Smooth muscle cell (in vitro differentiated cells): ENCODE results near the gene ROMO1. TPM values are rescaled to one million over a fixed set of nuclear protein-coding genes. Genes with fewer than 3 reads are reported as not detected.
A peak's percentile ranks its signal among the peaks of the same experiment; 100 is the strongest.
"Not testable (repeated sequence)": the region's sequence is repeated elsewhere in the genome, so short reads cannot be mapped to it uniquely, and the experiment has no call there.

ENCODE experiments used
- DNase-seq: peaks from one replicate; lab custom pipeline; 2025; ENCODE audit not compliant: unreplicated experiment; lab: John Stamatoyannopoulos, UW
- H2AFZ ChIP-seq: fragments of 200-600 bp; sonication (generic); 2 replicates; pipeline ENCODE4 v1.6.0; 2016; ENCODE audit warnings: antibody characterized with exemption, low read depth, mild to moderate bottlenecking
- H3F3A ChIP-seq: fragments of 200-600 bp; sonication (generic); 2 replicates; pipeline ENCODE4 v1.6.0; 2017; ENCODE audit warnings: antibody characterized with exemption, low read depth
- H3K27ac ChIP-seq: fragments of 200-600 bp; sonication (generic); 2 replicates; pipeline ENCODE4 v1.5.1; 2016; ENCODE audit warnings: low read depth, mild to moderate bottlenecking
- H3K27me3 ChIP-seq: fragments of 200-600 bp; sonication (generic); 2 replicates; pipeline ENCODE4 v1.6.1; 2016; ENCODE audit warnings: low read depth, mild to moderate bottlenecking
- H3K36me3 ChIP-seq: fragments of 200-600 bp; sonication (generic); 2 replicates; pipeline ENCODE4 v1.5.1; 2016; ENCODE audit warnings: low read depth
- H3K4me1 ChIP-seq: fragments of 200-600 bp; sonication (generic); 2 replicates; pipeline ENCODE4 v1.5.1; 2016; ENCODE audit warnings: low read depth
- H3K4me2 ChIP-seq: fragments of 200-600 bp; sonication (generic); 2 replicates; pipeline ENCODE4 v1.6.0; 2016; ENCODE audit warnings: mild to moderate bottlenecking
- H3K4me3 ChIP-seq: fragments of 200-600 bp; sonication (generic); 2 replicates; pipeline ENCODE4 v1.5.1; 2016; ENCODE audit warnings: mild to moderate bottlenecking
- H3K79me2 ChIP-seq: fragments of 200-600 bp; sonication (generic); 2 replicates; pipeline ENCODE4 v1.6.0; 2016; ENCODE audit warnings: low read depth, mild to moderate bottlenecking
- H3K9ac ChIP-seq: fragments of 200-600 bp; sonication (generic); 2 replicates; pipeline ENCODE4 v1.6.0; 2016; ENCODE audit warnings: low read depth
- H3K9me3 ChIP-seq: fragments of 200-600 bp; sonication (generic); replicated peaks from 2 replicates; pipeline ENCODE4 v1.5.1; 2016; ENCODE audit warnings: low read depth
- H4K20me1 ChIP-seq: fragments of 200-600 bp; sonication (generic); 2 replicates; pipeline ENCODE4 v1.6.0; 2016; ENCODE audit warnings: low read depth
- CTCF ChIP-seq: fragments of 200-600 bp; sonication (generic); IDR thresholded peaks from 2 replicates; pipeline ENCODE4 v1.5.1; 2017; ENCODE audit warnings: borderline replicate concordance, mild to moderate bottlenecking, antibody characterized with exemption; ENCODE audit not compliant: insufficient read depth, poor library complexity, severe bottlenecking
- WGBS: methylation state at CpG from one replicate; pipeline ENCODE4 v1.1.7; 2016; ENCODE audit warnings: low lambda C conversion rate; 5-methylcytosine and 5-hydroxymethylcytosine counted together
- polyA plus RNA-seq: library from polyadenylated mRNA; unstranded; fragments of >200 nt; fragmentation: Nextera tagmentation; extraction: Ambion mirVana; gene quantifications from 2 replicates; pipeline ENCODE4 v1.2.1, GENCODE V29; 2016
- total RNA-seq: library from RNA; depleted of rRNA; stranded (reverse); fragments of >200 nt; gene quantifications from 2 replicates; pipeline ENCODE4 v1.2.3, GENCODE V29; 2014

The ROMO1 gene
- total and polyA plus RNA-seq, 2 experiments from 2014 or later = 523 to 694 TPM

- H4K20me1 ChIP-seq = peaks cover 57% of the 10 kb centered on the region
- H3K4me3 ChIP-seq = no peak overlapping the region
- H3K79me2 ChIP-seq = peaks cover 33% of the 10 kb centered on the region
- H3K27ac ChIP-seq = peak overlapping the region; percentile 54
- no peak for TF ChIP-seq CTCF
- H3K9me3 ChIP-seq = no peaks in the 10 kb centered on the region
- no peak overlapping the region for H3K9ac ChIP-seq
- H3F3A ChIP-seq = peaks cover 69% of the 10 kb centered on the region
- H3K27me3 ChIP-seq = no peaks in the 10 kb centered on the region
- peaks cover 25% of the 10 kb centered on the region for H3K36me3 ChIP-seq
- WGBS = 94% methylated on average over 12 of the region's 12 CpGs
- no peak for DNase-seq
- peaks cover 10% of the 10 kb centered on the region for H3K4me1 ChIP-seq
- H3K4me2 ChIP-seq = no peak overlapping the region
- H2AFZ ChIP-seq = no peak overlapping the region
Observed at GRCh38 chr20:35702051-35702823, 3.0 kb downstream of the ROMO1 start.

- no peak for TF ChIP-seq CTCF
- peaks cover 41% of the 10 kb centered on the region for H3K79me2 ChIP-seq
- H3K9ac ChIP-seq = no peak overlapping the region
Observed at GRCh38 chr20:35702824-35703695, 3.9 kb downstream of the ROMO1 start.

GRCh38 chr20:35704514-35705261, 5.5 kb downstream of the ROMO1 start:
- H3F3A ChIP-seq = peaks cover 89% of the 10 kb centered on the region

More at GRCh38 chr20:35702824-35703695, 3.9 kb downstream of the ROMO1 start:
- Histone ChIP-seq H3K4me2 (no peak overlapping the region), H3K36me3 (peaks cover 26% of the 10 kb centered on the region), H3F3A (peaks cover 76% of the 10 kb centered on the region), H4K20me1 (peaks cover 65% of the 10 kb centered on the region), H3K4me3 (no peak overlapping the region), H2AFZ (no peak overlapping the region), H3K9me3 (no peaks in the 10 kb centered on the region), H3K27me3 (no peaks in the 10 kb centered on the region), H3K4me1 (peaks cover 10% of the 10 kb centered on the region), H3K27ac (peak overlapping the region; percentile 54)
- no peak for DNase-seq
- 88% methylated on average over 4 of the region's 4 CpGs for WGBS

GRCh38 chr20:35705894-35706293, 6.7 kb downstream of the ROMO1 start:
- H3K4me1 ChIP-seq, DNase-seq, H3K27me3 ChIP-seq, H3K4me3 ChIP-seq, H2AFZ ChIP-seq, H3K9ac ChIP-seq, H3K9me3 ChIP-seq, H3K4me2 ChIP-seq: not testable (repeated sequence)
- H3F3A ChIP-seq = peaks cover 83% of the 10 kb centered on the region
- peak overlapping the region; percentile 54 for H3K27ac ChIP-seq
- peaks cover 93% of the 10 kb centered on the region for H4K20me1 ChIP-seq
- H3K79me2 ChIP-seq = peaks cover 60% of the 10 kb centered on the region
- 94% methylated on average over 11 of the region's 11 CpGs for WGBS
- peaks cover 49% of the 10 kb centered on the region for H3K36me3 ChIP-seq

More at GRCh38 chr20:35704514-35705261, 5.5 kb downstream of the ROMO1 start:
- no peak for DNase-seq
- TF ChIP-seq CTCF = no peak
- Histone ChIP-seq H3K4me1 (peaks cover 10% of the 10 kb centered on the region), H3K9ac (no peak overlapping the region), H3K4me3 (no peak overlapping the region), H3K4me2 (no peak overlapping the region), H4K20me1 (peaks cover 81% of the 10 kb centered on the region), H3K36me3 (peaks cover 38% of the 10 kb centered on the region), H3K79me2 (peaks cover 57% of the 10 kb centered on the region), H3K9me3 (no peaks in the 10 kb centered on the region), H3K27me3 (no peaks in the 10 kb centered on the region), H2AFZ (no peak overlapping the region), H3K27ac (peak overlapping the region; percentile 54)
- 97% methylated on average over 5 of the region's 5 CpGs for WGBS

- not testable (repeated sequence) for H3K4me1 ChIP-seq, H3K9me3 ChIP-seq, DNase-seq, H3K4me3 ChIP-seq, H2AFZ ChIP-seq, H3K9ac ChIP-seq, H3K4me2 ChIP-seq, H3K27me3 ChIP-seq
- Histone ChIP-seq H3K36me3 (peaks cover 58% of the 10 kb centered on the region), H4K20me1 (peaks cover 99% of the 10 kb centered on the region), H3K27ac (peak overlapping the region; percentile 16), H3F3A (peaks cover 85% of the 10 kb centered on the region), H3K79me2 (peaks cover 70% of the 10 kb centered on the region)
- WGBS = 97% methylated on average over 17 of the region's 17 CpGs
Observed at GRCh38 chr20:35706591-35707529, 7.7 kb downstream of the ROMO1 start.
